ENCODE data around the gene AHDC1. TPM values are rescaled to one million over a fixed set of nuclear protein-coding genes. Genes with fewer than 3 reads are reported as not detected.
"Not testable (repeated sequence)": the region's sequence is repeated elsewhere in the genome, so short reads cannot be mapped to it uniquely, and the experiment has no call there.

The AHDC1 gene
- total RNA-seq, 1 donor from 2014 or later = 11.9 TPM

DNA sequence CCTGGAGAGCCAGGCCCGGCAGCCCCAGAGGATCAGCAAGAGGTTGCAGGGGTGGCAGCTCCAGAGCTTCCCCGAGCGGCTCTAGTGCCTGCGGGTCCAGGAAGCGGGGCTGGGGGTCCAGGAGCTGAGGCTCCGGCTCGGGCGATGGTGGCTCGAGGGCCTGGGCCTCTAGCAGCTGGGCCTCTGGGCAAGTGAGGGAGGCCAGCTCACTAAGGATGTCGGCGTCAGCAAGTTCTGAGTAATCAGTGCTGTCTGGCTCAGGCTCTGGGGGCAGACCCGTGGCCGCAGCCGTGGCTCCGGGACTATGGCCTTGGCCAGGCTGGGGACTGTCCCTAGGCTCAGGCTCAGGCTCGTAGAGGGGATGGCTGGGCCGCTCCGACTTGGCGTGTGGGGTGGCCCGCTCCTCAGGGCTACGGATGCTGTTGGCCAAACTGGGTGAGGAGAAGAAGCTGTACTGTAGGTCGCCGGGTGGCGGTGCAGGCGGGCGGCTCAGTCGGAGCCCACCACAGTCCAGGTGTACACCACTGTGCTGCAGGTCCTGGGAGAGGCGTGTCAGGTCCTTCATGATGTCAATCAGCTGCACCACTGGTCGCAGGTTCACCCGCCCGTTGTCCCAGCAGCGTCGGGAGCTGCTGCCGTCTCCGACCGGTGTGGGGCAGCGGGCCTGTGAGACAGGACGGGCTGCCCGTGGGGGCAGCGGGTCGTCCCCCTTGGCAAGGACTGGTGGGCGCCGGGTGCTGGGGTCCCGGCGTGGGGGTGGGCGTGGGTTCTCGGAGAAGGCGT is 52.6 kb downstream of the AHDC1 start:
- DNase-seq = no peak

DNA sequence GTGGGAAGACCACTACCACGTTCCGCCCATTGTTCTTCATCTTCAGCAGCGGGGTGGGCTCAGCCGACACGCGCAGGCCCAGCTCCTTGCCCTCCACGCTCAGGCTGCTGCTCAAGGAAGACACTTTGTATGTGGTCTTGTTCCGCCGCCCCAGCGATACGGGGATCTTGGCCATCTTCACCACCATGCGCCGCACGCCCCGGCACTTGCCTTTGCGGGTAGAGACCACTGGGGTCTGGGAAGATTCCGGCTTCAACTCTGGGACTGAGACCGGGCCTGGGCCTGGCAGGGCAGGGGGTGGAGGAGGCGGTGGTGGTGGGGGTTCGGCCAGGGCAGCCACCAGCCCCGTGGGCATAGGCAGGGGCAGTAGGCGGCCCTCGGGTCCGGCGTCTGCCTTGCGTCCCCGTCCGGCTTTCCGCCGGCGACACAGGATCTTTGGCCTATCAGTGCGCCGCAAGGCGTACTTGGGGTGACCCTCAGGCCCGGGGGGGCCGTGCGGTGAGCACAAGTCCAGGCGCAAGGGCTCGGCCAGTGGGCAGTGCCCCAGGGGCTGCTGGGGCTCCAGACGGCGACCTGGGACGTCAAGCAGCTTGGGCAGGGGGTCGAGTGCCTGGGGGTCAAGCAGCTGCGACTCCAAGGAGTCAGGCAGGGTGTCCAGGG is 53.3 kb downstream of the AHDC1 start:
- no peak for DNase-seq

DNA sequence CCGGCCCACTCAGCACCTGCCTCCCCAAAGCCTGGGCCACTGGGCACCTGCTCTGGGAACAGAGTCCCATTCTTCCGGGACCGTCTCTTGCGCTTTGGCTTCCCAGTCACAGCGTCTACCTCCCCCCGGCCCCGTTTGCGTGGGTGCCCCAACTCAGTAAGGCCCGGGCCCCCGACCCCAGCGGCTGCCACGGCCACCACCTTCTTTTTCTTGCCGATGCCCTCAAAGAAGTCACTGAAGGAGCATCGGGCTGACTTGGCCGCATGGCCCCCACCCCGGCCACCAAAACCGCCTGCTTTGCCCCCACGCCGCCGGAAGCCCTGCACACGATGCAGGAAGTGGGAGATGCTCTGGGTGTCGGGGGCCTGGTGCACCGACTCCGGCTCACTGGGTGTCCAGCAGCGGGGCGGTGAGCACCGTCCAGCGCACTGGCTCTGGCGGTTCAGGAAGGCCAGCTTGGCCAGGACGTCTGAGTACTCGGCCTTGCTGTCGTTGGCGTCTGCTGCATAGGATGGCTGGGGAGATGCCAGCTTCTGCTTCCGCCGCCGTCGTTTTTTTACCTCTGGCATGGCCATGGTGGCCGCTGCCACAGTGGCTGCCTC is 54.0 kb downstream of the AHDC1 start:
- DNase-seq = no peak

DNA sequence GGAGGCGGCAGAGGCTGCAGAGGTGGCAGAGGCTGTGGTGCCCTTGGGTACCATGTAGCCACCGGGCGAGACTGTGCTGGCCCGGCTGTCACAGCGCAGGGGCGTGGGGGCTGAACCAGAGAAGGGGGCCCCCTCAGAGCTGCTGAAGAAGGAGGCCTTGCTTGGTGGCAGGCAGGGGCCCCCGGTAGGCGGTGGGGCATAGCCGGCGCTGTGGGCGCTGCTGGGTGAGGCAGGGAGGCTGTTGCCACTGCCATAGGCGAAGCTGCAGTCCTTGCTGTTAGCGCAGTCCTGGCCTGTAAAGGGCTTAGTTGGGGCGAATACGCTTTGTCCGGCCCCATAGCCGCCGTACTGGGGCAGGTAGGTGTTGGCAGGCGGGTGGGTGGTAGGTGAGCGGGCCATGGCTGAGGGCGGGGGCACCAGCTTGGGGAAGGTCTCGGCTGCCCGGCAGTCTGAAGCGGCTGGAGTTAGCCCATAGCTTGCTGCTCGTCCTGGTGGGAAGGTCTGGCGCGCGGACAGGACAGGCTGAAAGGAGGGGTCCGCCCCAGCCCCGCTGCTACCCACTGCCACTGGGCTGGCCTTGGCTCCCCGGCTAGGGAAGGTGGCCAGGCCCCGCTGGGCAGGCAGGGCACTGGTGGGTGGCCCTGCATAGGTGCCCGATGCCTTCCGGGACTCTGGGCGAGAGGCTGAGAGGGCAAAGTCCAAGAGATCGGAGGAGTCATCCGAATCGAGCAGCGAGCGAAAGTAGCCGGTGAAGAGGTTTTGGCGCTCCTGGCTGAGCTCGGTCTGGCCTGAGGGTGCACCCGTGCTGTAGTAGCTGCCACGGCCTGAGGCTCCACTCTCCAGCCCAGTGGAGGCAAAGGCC is 54.9 kb downstream of the AHDC1 start:
- DNase-seq = no peak

DNA sequence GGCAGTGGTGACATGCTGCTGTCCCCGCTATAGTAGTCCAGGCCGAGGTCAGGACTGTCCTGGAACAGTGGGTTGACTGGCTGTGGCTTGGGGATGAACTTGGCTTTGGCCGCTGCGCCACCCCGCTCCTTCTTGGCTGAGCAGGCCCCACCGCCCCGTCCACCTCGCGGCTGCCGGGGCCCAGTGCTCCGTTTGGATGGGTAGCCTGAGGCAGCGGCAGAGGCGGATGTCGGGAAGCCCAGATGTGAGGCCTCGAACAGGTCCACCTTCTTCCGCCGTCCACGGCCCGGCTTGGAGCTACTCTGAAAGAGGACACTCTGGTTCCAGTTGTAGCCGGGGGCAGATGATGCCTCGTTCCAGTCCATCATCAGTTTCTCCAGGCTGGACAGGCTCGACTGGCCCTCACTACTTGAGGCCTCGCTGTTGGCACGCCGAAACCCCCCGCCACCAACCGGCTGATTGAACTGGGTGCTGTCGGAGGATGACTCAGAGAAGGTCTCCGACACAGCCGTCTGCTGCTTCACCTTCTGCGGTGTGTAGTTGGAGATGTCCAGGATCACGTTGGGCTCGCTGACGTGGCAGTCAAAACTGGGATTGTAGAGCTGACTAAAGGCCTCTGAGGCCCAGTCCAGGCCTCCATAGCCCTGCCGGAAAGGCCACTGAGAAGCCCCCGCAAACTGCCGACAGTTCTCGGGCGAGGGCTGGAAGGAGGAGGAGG is 55.6 kb downstream of the AHDC1 start:
- no peak for DNase-seq

DNA sequence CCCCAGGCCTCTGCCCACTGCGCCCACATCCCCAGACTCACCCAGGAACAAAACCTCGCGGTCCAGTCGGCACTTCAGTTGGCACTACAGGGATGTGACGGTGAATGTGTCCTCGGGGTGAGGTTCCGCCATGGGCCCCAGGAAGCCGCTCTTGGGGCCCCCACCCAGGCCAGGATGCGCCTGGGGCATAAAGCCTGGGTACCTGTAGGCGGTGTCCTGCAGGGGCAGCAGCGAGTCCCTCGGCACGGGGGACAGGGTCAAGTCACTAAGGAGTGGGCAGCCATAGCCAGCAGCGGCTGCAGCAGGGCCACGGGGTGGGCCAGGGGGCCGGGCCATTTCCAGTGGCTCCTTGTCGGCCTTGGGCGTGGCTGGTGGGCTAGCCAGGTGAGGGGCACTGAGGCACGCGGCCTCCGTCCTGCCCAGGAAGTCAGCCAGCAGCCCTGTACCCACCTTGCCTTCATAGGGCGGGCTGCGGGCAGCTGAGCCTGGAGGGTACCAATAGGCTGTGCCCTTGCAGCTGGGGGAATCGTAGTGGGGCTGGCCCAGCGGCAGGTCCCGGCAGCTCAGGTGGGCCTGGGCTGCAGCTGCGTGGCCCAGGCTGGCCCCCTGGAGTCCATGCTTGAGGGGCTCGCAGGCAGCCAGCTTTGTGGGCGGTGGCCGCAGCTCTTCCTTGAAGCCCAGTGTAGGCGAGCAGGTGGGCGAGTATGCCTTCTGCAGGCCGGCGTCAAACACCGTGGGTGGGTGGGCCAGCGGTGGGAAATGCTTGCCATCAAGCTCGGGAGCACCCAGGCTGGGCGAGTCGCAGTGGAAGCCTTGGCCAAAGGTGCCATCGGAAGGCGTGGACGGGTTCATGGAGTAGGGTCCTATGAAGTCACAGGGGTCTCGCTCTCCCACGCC is 56.5 kb downstream of the AHDC1 start:
- no peak for DNase-seq

DNA sequence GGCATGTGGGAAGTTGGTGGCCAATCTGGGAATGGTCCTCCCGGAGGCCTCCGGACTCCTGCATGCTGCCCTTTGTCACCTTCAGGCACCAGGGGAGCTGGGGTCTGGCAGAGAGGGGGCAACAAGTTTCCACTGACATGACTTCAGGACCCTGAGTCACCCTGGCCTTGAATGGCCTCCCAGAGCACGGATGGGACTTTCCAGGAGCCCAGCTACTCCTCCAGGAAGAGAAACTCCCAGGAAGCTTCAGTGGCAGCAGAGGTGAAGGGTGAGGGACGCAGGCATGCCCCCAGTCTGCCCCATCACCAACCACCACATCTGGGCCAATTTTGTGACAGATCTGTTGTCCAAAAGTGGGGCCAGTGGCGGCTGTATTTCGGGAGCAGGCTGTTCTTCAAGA is 58.1 kb downstream of the AHDC1 start:
- DNase-seq = no peak

DNA sequence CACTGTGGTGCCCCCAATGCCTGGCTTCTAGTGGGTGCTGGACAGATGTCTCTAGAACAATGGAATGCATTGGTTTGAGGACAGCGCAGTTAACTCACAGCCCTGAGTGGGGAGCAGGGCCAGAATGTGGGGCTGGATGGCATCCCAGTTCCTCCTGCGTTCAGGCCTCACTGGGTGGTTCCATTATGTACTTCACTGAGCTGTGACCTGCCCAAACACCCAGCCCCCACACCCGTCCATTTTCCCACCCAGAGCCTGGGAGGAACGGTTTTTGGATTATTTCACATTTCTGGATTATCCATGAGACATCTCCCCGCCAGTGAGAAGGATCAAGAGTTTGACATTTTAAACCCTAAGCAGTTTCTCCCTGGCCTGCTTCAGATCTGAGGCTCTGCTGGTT is 58.7 kb downstream of the AHDC1 start:
- DNase-seq = no peak

DNA sequence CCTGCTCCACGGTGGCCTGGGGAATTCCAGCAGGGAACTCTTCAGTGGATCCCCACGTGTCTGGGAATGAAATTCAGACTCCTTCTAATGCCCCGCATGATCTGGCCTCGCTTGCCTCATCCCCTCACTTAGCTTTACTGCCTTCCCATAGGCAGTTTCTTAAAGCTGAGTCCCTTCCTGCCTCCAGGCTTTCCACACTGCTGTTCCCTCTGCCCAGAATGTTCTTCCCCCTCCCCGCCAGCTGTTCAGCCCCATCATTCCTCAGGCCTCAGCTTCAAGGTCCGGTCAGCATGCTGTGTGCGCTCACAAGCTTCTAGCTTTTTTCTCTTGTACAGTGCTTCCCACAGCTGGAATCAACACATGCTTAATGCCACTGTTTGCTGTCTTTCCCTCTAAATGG is 59.1 kb downstream of the AHDC1 start:
- DNase-seq = no peak

DNA sequence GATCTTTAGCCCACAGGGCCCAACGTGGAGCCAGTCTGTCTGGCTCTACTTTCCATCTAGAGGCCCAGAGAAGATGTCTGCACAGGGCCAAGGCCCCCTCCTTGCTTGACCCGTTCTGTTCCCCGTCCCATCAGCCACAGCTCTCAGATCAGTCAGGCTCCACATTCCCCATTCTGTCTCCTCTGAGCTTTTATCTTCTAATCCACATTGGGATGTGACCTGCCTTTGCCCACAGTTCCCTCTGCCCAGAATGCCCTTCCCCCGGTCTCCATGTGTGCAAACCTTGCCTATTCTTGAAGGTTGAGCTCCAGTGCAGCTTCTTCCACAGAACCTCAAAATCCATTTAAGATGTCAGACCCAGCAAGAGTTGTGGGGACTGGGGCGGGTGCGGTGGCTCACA is 60.7 kb downstream of the AHDC1 start:
- DNase-seq = no peak

DNA sequence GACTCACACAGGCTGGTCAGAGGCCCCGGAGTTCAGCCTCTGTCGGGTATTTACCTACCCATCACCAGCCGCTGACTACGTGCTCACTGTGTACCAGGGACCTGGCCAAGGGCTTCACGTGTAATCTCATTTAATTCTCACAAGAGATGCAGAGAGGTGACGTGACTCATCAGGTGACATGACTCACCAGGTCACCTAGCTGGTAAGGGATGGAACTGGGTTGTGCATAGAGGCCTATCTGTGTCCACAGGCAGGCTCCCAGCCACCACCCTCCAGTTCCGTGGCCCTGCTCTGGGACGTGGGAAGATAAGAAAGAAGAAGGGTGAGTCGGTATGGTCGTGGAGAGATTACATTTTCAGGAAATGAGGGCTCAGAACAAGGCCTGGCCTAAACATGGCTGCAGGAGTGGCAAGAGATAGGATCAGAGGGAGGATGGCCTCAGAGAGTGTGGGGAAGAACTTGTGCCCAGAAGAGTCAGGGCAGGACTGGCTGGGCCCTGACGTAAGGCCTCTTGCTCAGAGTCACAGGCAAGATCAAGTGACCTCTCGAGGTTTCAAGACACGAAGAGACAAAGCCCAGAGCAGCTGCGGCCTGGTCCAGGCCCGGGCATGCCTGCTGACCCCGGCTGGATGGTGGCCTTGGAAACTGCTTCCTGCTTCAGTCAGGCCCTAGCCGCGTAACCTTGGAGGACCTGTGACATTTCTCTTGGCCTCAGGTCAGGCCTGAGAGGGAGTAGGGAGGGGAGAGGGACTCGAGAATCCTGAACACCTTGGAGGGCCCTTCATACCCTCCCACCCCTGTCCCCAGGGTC is 61.3 kb downstream of the AHDC1 start:
- no peak for DNase-seq

DNA sequence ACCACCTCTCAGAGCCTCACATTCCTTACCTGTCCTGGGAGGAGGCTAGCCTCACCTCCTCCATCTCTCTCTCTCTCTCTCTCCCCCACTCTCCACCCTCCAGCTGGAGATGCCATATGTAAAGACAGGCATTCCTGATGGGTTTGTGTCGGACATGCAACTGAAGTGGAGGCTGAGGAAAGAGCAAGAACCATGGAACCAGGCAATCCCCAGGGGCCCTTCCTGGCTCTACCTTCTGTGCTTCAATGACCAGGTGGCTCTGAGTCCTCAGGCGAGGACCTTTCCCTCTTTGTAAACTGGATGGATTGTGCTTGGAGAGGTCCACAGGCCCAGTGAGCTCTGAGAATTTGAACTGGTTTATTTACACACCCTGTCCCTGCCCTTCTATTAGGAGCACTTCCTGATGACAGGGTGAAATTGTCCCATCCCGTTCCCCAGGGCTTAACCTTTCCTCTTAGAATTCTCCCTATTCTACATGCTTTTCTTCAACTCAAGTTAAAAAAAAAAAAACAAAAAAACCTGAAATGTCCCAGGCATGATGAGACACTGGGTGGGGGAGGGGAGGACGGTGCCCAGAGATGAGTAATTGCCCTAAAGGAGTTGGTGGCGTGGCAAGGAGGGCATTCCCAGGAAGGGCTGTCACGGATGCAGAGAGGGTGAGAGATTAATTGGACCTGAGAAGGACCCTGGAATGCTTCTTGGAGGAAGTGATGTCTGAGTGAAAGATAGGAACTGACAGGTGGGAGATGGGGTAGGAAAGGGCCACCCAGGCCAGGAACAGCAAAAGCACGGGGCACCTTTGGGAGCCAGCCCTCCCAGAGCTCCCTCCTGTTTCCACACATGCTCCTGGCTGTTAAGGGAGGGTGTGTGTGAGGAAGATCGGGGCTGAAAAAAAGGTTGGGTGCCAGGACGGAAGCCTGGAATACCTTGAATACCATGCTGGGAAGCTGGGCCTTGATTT is 63.8 kb downstream of the AHDC1 start:
- DNase-seq = no peak

DNA sequence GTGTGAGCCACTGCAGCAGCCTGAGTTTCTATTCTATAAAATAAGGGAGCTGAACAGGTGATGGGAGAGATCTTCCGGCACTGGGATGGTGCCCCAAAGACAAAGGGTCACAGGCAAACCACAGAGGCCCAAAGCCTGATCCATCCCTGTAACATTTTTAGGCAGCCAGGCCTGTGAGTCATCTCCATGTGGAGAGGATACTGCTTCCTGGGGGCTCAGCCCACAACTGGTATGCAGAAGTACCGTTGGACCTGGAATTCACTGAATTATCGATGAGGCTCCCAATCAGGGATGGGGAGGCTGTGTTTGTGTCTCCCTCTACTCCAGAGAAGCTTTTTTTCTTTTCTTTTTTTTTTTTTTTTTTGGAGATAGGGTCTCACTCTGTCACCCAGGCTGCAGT is 65.2 kb downstream of the AHDC1 start:
- no peak for DNase-seq

DNA sequence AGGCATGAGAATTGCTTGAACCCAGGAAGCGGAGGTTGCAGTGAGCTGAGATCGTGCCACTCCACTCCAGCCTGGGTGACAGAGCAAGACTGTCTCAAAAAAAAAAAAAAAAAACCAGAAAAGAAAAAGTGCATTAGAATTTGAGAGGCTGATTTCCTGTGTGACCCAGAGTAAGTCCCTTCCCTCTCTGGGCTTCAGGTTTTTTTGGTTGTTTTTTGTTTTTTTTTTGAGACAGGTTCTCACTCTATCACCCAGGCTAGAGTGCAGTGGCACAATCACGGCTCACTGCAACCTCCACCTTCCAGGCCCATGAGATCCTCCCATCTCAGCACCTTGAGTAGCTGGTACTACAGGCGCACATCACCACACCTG is 65.7 kb downstream of the AHDC1 start:
- DNase-seq = not testable (repeated sequence)

DNA sequence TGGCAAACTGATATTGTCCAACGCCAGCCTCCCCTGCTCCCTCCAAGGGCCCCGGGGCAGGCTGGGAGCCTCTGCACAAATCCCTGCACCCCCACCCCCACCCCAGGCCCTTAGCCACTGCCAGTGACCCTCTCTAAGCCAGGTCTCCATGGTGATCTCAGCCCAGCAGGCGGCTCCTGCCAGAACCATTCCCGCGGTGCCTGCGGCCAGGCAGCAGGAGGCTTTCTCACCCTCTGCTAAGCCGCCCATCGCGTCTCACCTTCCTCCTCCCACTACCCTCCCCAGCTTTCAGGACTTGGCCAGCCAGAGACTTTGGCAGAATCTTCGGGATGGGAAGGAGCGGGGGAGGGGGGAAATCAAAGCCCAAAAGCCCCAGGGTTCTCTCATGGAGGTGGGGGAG is 67.2 kb downstream of the AHDC1 start:
- peak; percentile 71 for DNase-seq

DNA sequence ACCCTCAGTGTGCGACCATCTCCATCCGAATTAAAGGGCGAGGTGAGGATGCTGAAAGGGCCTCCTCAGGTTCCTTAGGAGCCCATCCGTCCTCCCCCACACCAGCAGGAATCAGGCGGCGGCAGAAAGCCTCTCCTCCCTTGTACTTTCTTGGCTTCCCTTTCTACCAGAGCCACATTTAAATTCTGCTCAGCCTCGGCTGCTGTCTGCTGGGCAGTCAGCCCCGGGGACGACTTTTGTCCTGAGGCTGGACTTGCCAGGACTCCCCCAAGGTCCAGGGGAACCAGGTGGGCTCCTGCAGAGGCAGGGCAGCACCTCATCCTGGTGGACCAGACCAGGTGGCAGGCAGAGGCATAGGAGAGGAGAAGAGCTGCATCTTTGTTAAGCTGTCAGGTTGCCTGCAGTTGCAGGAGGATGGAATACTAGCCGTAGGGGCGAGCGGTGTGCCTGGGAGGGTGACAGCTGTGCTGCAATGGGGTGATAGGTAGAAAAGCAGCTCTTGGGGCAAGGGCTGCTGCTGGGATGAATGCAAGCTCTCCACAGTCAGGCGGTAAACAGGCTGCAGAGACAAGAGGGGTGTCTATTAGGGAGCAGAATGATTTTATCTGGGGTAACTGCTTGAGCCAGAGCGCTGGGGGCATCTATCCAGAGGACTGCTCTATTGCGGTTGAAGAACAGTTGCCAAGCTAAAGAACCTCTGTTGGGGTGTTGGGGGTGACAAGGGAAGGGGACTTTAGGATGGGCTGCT is 67.8 kb downstream of the AHDC1 start:
- no peak for DNase-seq

DNA sequence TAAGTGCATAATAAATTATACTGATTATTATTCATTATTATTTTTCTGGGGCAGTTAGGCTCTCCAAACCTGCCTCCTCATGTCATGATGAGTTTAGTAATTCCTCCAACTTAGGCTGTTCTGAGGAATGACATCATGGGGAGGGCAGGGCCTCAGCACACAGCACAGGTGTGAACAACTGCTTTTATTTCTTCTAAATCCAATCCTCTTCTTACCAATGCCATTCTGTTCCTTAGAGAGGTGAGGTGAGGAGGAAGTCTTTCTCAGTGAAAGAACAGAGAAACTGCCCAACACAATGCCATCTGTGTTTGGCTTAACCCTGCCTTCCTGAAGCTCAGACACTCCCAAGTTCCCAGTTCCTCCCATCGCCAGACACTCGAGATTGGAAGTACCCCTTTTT is 68.6 kb downstream of the AHDC1 start:
- no peak for DNase-seq

All from occipital lobe (tissue), 2 donors.